GM12892 (cell line): ENCODE results near the gene IGSF10.

Source experiments
- POLR2A ChIP-seq: IDR thresholded peaks from 2 replicates; pipeline ENCODE4 v1.6.1; 2011; ENCODE audit warnings: low read depth, low read length, control low read depth
- POLR2AphosphoS5 ChIP-seq: IDR thresholded peaks from 2 replicates; pipeline ENCODE4 v1.6.1; 2011; ENCODE audit warnings: low read depth, low read length, control low read depth
- TAF1 ChIP-seq: IDR thresholded peaks from 2 replicates; pipeline ENCODE4 v1.6.1; 2011; ENCODE audit warnings: low read depth, mild to moderate bottlenecking, control low read depth, low read length, borderline replicate concordance

DNA sequence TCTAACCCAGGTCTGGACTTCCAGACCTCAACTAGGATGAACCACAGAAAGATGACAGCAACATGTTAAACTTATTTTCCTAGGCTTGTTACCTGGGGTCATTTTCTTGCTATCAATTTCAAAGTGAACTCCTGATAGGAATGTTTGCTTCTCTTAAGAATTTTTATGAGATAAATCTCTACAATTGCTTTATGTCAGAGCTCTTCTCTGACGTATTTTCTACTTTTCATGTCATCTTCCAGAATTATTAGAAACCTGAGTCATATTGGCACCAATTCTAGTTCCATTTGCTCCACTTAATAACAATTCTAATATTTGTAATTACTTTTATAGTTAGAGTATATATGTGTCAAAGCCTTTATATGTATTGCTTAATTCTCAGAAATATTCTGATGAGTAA, 2.1 kb upstream of the IGSF10 start:
- TF ChIP-seq TAF1 (no peak), POLR2A (no peak), POLR2AphosphoS5 (no peak)
